HG02885 (cell line): ENCODE data around the gene SNRPA.
A peak's percentile ranks its signal among the peaks of the same experiment; 100 is the strongest.

Experiments used
- ATAC-seq: cut with Tn5 transposase; IDR thresholded peaks from one replicate; pipeline ENCODE4 v1.9.1; 2021; ENCODE audit warnings: mild to moderate bottlenecking; ENCODE audit not compliant: unreplicated experiment, poor library complexity

Gene SNRPA

GRCh38 chr19:40750874-40751537 lies at the start of gene SNRPA:
TSS of gene SNRPA (plus strand) at chr19:40751203. CDS start at chr19:40751409, 206 bp downstream.
- peak; percentile 56 for ATAC-seq

- no peak for ATAC-seq
Measured at GRCh38 chr19:40701758-40702157, 49.2 kb upstream of the SNRPA start.

GRCh38 chr19:40702337-40703012 lies 48.5 kb upstream of the SNRPA start:
- ATAC-seq = no peak

GRCh38 chr19:40703029-40703755 lies 47.8 kb upstream of the SNRPA start:
- no peak for ATAC-seq

- ATAC-seq = no peak
Measured at GRCh38 chr19:40704491-40705361, 46.3 kb upstream of the SNRPA start.

GRCh38 chr19:40705362-40705651 lies 45.7 kb upstream of the SNRPA start:
- ATAC-seq = no peak

GRCh38 chr19:40705950-40706619 lies 44.9 kb upstream of the SNRPA start:
- ATAC-seq = no peak

GRCh38 chr19:40707615-40708014 lies 43.4 kb upstream of the SNRPA start:
- ATAC-seq = no peak

- no peak for ATAC-seq
Measured at GRCh38 chr19:40709817-40710216, 41.2 kb upstream of the SNRPA start.

- ATAC-seq = no peak
Measured at GRCh38 chr19:40713939-40714338, 37.1 kb upstream of the SNRPA start.

- ATAC-seq = peak; percentile 67
Measured at GRCh38 chr19:40714441-40715299, 36.3 kb upstream of the SNRPA start.

GRCh38 chr19:40716031-40716481 lies 34.9 kb upstream of the SNRPA start:
- ATAC-seq = no peak

GRCh38 chr19:40716482-40717324 lies 34.3 kb upstream of the SNRPA start, which contains the start of the genes COQ8B and ITPKC:
TSS of gene COQ8B (minus strand) at chr19:40716886. CDS start at chr19:40714632, 2,254 bp downstream.
TSS of gene ITPKC (plus strand) at chr19:40717112. CDS start at chr19:40717136, 24 bp downstream.
- peak; percentile 75 for ATAC-seq

- ATAC-seq = no peak
Measured at GRCh38 chr19:40717325-40717879, 33.6 kb upstream of the SNRPA start.

GRCh38 chr19:40717880-40718773 lies 32.9 kb upstream of the SNRPA start:
- ATAC-seq = no peak

- ATAC-seq = no peak
Measured at GRCh38 chr19:40718774-40719391, 32.1 kb upstream of the SNRPA start.
